ENCODE data around the gene PCDHGA9.
"Not testable (repeated sequence)": the region's sequence is repeated elsewhere in the genome, so short reads cannot be mapped to it uniquely, and the experiment has no call there.

The PCDHGA9 gene

GRCh38 chr5:141430332-141431113, 27.9 kb downstream of the PCDHGA9 start, which contains the start of gene PCDHGA12:
Gene PCDHGA12 (plus strand): TSS chr5:141430507. CDS start chr5:141430760, 253 bp downstream.
- peak within 1 kb of the TSS; percentile 43 to 55 for H3K4me3 ChIP-seq (replicated peaks in 1 of 2; ENCODE audit: low read depth in 2 of 2, low read length in 2 of 2)
- peak; percentile 78 for TF ChIP-seq CTCF (IDR thresholded peaks at IDR 0.05; ENCODE audit: low read depth, low read length)
- DNase-seq (ENCODE audit: low read depth in 2 of 2), result peak; percentile 96 to 97

GRCh38 chr5:141431286-141431685, 28.7 kb downstream of the PCDHGA9 start:
- no peak for TF ChIP-seq CTCF (IDR thresholded peaks at IDR 0.05; ENCODE audit: low read depth, low read length)
- H3K4me3 ChIP-seq (replicated peaks in 1 of 2; ENCODE audit: low read depth in 2 of 2, low read length in 2 of 2), result peak overlapping the region; percentile 43 to 55
- peak; percentile 56 to 59 for DNase-seq (ENCODE audit: low read depth in 2 of 2)

GRCh38 chr5:141432308-141432707, 29.7 kb downstream of the PCDHGA9 start:
- not testable (repeated sequence) for DNase-seq (ENCODE audit: low read depth in 2 of 2); H3K4me3 ChIP-seq (replicated peaks in 1 of 2; ENCODE audit: low read depth in 2 of 2, low read length in 2 of 2)

GRCh38 chr5:141432726-141433125, 30.1 kb downstream of the PCDHGA9 start:
- not testable (repeated sequence) for DNase-seq (ENCODE audit: low read depth in 2 of 2); H3K4me3 ChIP-seq (replicated peaks in 1 of 2; ENCODE audit: low read depth in 2 of 2, low read length in 2 of 2)

- DNase-seq (ENCODE audit: low read depth in 2 of 2), result peak in 1 of 2 donors; percentile 25
- H3K4me3 ChIP-seq (replicated peaks in 1 of 2; ENCODE audit: low read depth in 2 of 2, low read length in 2 of 2), result no peak overlapping the region
- no peak for TF ChIP-seq CTCF (IDR thresholded peaks at IDR 0.05; ENCODE audit: low read depth, low read length)
Measured at GRCh38 chr5:141434006-141434405, 31.4 kb downstream of the PCDHGA9 start.

- TF ChIP-seq CTCF (IDR thresholded peaks at IDR 0.05; ENCODE audit: low read depth, low read length), result no peak
- H3K4me3 ChIP-seq (replicated peaks in 1 of 2; ENCODE audit: low read depth in 2 of 2, low read length in 2 of 2), result no peak overlapping the region
- DNase-seq (ENCODE audit: low read depth in 2 of 2), result peak in 1 of 2 donors; percentile 24
Measured at GRCh38 chr5:141437221-141437620, 34.6 kb downstream of the PCDHGA9 start.

- no peak overlapping the region for H3K4me3 ChIP-seq (replicated peaks in 1 of 2; ENCODE audit: low read depth in 2 of 2, low read length in 2 of 2)
- TF ChIP-seq CTCF (IDR thresholded peaks at IDR 0.05; ENCODE audit: low read depth, low read length), result no peak
- DNase-seq (ENCODE audit: low read depth in 2 of 2), result no peak
Measured at GRCh38 chr5:141439411-141440141, 37.0 kb downstream of the PCDHGA9 start.

Data from cardiac fibroblast (primary cell).